ENCODE data around the gene GOPC.

GOPC gene

GRCh38 chr6:117595099-117595923 lies 7.0 kb downstream of the GOPC start:
- no peak for DNase-seq (ENCODE audit: low read depth)

- DNase-seq (ENCODE audit: low read depth): no peak
Measured at GRCh38 chr6:117592983-117593759, 9.1 kb downstream of the GOPC start.

GRCh38 chr6:117591405-117591804 lies 10.9 kb downstream of the GOPC start:
- DNase-seq (ENCODE audit: low read depth): no peak

- no peak for DNase-seq (ENCODE audit: low read depth)
Measured at GRCh38 chr6:117590447-117590846, 11.9 kb downstream of the GOPC start.

- DNase-seq (ENCODE audit: low read depth): no peak
Measured at GRCh38 chr6:117585647-117586046, 16.7 kb downstream of the GOPC start.

- no peak for DNase-seq (ENCODE audit: low read depth)
Measured at GRCh38 chr6:117574198-117574597, 28.1 kb downstream of the GOPC start.

- DNase-seq (ENCODE audit: low read depth): no peak
Measured at GRCh38 chr6:117573006-117573680, 29.2 kb downstream of the GOPC start.

- DNase-seq (ENCODE audit: low read depth): no peak
Measured at GRCh38 chr6:117568831-117569410, 33.4 kb downstream of the GOPC start.

- no peak for DNase-seq (ENCODE audit: low read depth)
Measured at GRCh38 chr6:117568247-117568646, 34.1 kb downstream of the GOPC start.

- no peak for DNase-seq (ENCODE audit: low read depth)
Measured at GRCh38 chr6:117564681-117565080, 37.6 kb downstream of the GOPC start.

GRCh38 chr6:117561128-117561527 lies 41.2 kb downstream of the GOPC start:
- DNase-seq (ENCODE audit: low read depth): no peak

GRCh38 chr6:117559299-117559698 lies 43.0 kb downstream of the GOPC start:
- no peak for DNase-seq (ENCODE audit: low read depth)

- no peak for DNase-seq (ENCODE audit: low read depth)
Measured at GRCh38 chr6:117558818-117559217, 43.5 kb downstream of the GOPC start.

GRCh38 chr6:117557951-117558350 lies 44.4 kb downstream of the GOPC start:
- no peak for DNase-seq (ENCODE audit: low read depth)

- DNase-seq (ENCODE audit: low read depth): no peak
Measured at GRCh38 chr6:117555882-117556498, 46.3 kb downstream of the GOPC start.

GRCh38 chr6:117555262-117555849 lies 47.0 kb downstream of the GOPC start:
- no peak for DNase-seq (ENCODE audit: low read depth)

GRCh38 chr6:117553142-117553541 lies 49.2 kb downstream of the GOPC start:
- DNase-seq (ENCODE audit: low read depth): no peak

- no peak for DNase-seq (ENCODE audit: low read depth)
Measured at GRCh38 chr6:117552618-117553017, 49.7 kb downstream of the GOPC start.

GRCh38 chr6:117550618-117551242 lies 51.6 kb downstream of the GOPC start:
- DNase-seq (ENCODE audit: low read depth): no peak

- DNase-seq (ENCODE audit: low read depth): no peak
Measured at GRCh38 chr6:117550078-117550600, 52.2 kb downstream of the GOPC start.

GRCh38 chr6:117549611-117550010 lies 52.7 kb downstream of the GOPC start:
- DNase-seq (ENCODE audit: low read depth): no peak
